Activated CD8-positive, alpha-beta memory T cell treated with anti-CD3 and anti-CD28 coated beads, Interleukin-2, amount 50 U/mL, for 24 hours (primary cell): Measurements from ENCODE around the gene GFRA1.

Source experiments
- DNase-seq: peaks from one replicate; pipeline ENCODE4 v3.0.0-alpha.2; 2020; ENCODE audit errors: extremely low read depth

The GFRA1 gene

DNA sequence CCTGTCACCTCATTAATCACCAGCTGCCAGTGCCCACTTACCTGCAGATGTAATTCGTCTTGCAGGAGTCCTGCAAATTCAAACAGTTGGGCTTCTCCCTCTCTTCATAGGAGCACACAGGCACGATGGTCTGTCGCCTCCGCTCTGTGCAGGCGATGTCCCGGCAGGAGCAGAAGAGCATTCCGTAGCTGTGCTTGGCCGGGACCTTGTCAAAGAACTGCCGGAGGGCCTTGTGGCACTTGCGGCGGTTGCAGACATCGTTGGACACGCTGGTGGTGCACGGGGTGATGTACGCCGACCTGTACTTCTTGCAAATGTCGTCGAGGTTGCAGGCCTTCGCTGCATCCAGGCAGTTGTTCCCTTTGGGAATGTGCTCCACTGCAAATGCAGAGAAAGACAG is 147.8 kb downstream of the GFRA1 start:
- DNase-seq, result no peak

DNA sequence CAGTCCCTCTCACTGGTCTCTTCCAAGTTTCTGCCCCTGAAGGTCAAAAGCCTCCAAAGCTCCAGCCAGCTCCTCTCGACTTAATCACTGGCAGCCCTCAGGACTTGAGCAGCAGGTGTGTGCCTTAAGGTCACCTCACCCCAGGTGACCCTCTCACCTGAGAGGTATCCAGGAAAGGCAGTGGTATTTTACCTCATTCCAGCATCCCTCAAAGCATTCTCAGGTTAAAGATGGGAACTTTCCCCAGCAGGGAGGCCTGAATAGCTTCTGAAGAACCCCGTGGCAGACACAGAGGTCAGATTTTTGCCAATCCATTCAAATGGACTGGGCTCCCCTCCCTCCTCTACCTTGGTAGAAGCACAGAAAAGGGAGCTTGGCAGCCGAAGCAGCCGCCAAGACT is 148.2 kb downstream of the GFRA1 start:
- DNase-seq, result no peak

GRCh38 chr10:116122664-116123063 is 150.3 kb downstream of the GFRA1 start:
- no peak for DNase-seq

DNA sequence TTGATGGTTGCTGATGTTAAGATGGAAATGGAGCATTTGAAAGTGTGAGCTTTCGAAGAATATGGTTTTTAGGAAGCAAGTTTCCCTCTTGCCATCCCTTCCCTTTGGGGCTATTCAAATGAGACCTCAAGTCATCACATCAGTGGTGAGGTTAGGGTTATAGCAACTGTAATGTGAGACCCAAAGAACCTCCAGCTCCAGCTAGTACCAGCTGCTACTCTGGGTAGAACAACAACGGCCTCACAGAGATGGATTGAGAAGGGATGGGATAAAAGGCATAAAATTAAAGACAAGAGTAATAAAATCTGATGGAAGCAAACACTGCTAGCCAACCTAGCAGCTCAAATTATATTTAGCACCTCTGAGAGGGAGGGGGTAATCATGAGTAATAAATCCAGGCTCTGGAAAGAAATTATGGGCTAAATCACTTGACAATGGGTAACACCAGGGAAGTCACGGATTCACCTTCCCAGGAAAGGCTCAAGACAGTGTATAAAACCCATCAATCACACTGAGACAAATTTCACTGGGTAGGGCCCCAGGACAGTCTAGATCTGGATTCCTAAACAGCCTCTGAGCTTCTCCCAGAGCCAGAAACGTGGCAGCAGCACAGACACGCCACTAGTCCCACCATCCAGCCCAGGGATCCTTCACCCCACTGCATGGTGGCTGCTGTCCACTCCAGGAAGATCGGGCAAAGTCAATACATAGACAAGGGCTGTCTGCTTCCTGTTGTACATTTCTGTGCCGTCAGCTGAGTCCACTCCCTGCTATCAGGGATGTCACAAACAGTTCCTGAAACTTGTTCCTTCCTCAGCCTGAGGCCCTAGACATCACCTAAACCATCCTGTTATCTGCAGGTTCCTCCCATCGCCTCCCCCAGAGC is 151.1 kb downstream of the GFRA1 start:
- no peak for DNase-seq

DNA sequence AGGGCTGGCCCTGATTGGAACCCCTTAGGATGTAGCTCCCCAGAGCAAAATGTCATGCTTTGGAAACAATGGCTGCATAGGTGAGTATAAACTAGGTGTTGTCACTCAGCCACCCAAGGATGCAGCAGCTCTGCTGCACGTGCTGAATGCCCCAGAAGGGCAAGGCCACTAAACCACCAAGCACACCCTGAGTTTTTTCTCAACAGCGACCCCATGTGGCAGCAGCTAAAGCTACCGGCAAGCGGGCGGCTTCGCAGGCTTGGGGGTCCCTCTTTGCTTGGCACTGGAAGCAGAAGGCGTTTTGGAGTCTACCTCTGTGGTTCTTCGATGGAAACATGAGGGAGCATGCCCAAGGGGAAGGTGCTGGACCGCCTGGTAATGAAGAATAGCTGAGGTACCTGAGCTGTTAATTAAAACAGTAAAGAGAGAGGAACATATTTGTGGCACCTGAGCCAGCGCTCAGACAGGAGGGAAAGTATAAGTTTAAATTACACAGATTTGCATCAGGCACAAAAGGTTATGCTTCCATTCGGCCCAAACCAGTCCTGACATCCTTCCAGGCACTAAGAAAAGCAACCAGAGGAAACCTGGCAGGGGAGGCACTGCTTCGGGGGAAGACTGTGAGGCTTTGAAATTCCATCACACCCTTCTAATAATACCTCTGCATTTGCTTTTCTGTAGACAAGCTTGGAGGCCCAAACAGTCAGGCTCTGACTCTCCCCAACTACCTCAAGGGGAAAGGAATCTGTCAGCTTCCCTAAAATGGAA is 152.1 kb downstream of the GFRA1 start:
- DNase-seq, result no peak

- no peak for DNase-seq
Measured at GRCh38 chr10:116118847-116119246, 154.2 kb downstream of the GFRA1 start.

- DNase-seq, result no peak
Measured at GRCh38 chr10:116115797-116116196, 157.2 kb downstream of the GFRA1 start.

DNA sequence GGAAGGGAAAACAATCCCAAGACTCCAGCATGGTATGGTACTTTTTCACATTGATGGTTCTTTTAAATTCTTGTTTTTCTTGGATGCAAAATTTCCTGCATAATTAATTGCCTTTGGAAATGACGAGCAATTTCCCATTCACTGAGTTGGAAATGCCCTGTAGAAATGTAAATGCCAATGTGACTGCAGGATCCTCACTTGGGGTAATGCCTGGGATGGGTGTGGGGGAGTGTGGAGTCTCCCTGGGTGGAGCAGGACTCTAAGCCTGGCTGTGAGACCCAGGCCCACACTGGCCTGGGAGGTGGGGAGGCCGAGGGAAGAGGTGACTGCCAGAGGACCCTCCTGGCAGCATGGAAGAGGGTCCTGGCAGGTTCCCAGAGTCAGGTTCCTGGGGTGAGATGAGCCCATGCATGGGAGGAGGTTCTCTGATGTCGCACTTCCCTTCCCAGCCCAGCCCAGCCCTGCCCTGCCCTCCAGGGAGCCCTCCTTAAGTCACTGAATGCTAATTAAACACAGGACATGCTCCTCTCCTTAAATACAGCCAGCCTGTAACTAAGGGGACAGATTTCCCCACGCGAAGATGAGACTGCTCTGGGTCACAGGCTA is 157.9 kb downstream of the GFRA1 start:
- DNase-seq, result no peak

GRCh38 chr10:116113721-116114501 is 159.1 kb downstream of the GFRA1 start:
- no peak for DNase-seq

- no peak for DNase-seq
Measured at GRCh38 chr10:116112232-116113231, 160.5 kb downstream of the GFRA1 start.

GRCh38 chr10:116111483-116112095 is 161.4 kb downstream of the GFRA1 start:
- no peak for DNase-seq

DNA sequence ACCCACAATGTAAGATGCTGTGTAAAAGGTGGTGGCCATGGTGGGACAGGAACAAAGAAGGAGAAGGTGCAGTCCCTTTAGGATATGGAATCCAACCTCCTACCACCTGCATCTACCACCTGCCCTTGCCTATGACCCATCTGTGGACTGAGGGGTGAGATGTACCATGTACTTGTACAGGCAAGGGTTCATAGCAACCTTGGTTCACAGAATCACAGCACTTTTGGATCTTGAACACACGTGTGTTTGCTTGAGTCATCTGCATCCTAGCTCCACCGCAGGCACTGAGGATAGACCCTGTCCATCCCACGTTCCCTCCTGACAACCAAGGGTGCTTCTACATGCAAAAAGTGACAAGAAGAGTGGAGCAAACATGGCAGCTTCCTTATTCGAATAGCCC is 162.3 kb downstream of the GFRA1 start:
- DNase-seq, result no peak

DNA sequence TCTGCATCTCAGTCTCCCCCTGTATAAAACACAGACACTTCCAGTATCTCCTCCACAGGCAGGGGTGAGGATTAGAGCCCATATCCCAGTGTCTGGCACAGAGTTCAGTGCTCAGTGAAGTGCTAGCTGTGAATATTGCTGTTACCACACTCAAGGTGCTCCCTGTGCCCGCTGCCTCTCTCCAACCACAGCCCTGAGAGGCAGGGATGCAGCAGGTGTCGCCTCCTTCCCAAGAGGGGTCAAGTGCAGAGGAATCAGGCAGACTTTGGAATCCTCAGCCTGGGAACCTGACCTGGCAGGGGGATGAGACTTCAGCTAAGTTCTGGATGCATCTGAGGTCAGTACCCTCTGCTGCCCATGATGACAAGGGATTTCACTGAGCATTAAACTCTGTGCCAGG is 163.1 kb downstream of the GFRA1 start:
- DNase-seq, result no peak

DNA sequence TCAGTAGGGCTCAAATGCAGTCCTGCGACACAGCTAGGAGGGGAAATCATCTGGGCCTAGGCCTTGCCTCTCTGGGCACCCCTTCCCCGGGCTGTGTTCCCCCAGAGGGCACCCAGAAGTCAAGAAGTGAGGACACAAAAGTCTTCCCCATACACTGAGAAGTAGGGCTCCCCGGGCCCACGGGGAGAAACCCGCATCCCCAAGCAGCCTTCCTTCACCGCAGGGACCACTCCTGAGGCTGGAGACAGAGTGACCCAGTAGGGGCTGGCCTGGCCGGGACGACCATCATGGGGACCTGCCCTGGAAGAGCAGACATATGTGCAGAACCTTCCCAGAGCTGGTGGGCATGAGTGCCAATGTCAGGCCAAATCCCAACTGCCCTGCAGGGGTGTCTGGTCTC is 163.5 kb downstream of the GFRA1 start:
- DNase-seq, result no peak

DNA sequence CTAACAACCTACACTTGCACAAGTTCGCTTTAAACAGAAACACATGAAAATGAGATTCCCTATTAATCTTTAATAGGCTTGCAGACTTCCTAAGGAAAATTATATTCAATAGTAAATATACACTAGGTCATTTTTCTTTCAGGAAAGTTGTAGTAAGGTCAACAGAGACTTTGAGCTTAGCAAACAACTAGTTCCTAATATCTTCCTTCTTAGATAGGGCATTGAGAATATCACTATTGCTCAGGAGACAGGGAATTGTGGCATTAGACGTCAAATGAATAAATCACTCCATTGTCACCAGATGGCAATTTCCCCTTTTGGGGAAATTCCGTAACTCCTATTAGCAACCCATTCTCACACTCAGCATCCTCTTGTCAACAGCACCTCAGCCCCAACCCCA is 164.9 kb downstream of the GFRA1 start:
- DNase-seq, result no peak

DNA sequence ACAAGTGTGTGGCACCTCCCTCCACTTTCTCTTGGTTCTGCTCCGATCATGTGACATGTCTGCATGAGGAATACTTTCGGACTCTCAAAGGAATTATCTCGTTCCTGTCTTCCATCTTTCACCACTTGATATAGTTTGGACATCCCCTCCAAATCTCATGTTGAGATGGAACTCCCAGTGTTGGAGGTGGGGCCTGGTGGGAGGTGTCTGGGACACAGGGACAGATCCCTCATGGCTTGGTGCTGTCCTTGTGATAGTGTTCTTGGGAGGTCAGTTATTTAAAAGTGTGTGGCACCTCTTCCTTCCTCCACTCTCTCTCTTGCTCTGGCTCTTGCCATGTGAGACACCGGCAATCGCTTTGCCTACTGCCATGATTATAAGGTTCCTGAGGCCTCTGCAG is 166.4 kb downstream of the GFRA1 start:
- DNase-seq, result no peak

DNA sequence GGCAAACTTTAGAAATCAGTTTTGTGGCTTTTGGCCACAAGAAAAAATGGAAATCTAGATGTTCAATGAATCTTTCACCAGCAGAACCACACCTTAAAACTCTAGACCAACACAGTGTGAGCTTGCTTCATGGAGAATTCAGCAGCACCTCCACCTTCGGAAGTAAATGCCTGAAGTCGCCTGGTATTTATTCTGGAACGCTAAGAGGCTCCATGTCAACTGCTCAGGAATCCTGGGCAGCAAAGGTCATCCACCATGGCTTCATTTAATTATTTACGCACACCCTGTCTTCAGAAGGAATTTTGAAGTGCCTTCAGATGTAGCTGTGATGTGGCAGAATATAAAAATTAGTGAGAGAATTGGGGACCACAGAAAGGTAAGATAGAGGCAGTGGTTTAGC is 167.7 kb downstream of the GFRA1 start:
- no peak for DNase-seq

DNA sequence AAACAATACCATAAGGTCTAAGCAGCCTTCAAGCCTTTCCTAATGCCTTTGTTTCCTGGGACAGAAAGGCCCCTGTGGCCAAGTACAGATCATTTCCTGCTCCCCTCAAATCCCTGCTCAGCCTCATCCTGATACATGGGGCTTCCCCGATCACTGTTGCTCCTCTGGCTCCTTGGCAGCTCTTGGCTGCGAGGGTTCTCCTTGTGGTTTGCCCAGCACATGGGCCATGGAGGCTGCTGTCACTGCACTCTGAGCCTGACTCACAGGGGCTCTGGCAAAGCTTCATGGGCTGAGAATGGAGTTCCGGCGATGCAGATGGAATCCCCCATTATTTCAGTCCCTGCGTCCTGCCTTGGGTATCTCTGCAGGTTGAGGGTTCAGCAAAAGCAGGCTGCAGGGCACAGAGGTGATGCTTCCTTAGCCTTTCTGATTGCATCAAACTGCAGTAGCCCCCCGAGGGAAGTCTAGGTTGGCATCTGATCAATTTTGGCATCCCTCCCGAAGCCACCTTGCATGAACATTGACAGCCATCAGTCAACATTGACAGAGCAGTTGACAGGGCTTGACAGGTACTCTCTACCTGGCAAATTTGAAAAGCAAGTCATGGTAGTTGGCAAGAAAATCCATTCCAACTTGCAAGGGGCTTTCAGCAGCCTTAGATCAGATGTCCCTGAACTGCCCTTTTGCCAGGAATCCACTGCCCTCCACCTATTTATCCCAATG is 168.6 kb downstream of the GFRA1 start:
- DNase-seq, result no peak

- no peak for DNase-seq
Measured at GRCh38 chr10:116103668-116104067, 169.3 kb downstream of the GFRA1 start.
